B cell (primary cell): ENCODE measurements around the gene LRCH2.

Source experiments
- CTCF ChIP-seq: fragments of 200-600 bp; IDR thresholded peaks from one replicate; pipeline ENCODE4 v1.8.0; 2022; ENCODE audit warnings: antibody characterized with exemption, mild to moderate bottlenecking
- EZH2 ChIP-seq: IDR thresholded peaks from 2 replicates; pipeline ENCODE4 v1.6.1; 2012; ENCODE audit warnings: borderline replicate concordance, low read depth, mild to moderate bottlenecking, moderate library complexity, low read length; ENCODE audit not compliant: insufficient read depth, poor library complexity, severe bottlenecking

- TF ChIP-seq CTCF: no peak
- TF ChIP-seq EZH2: no peak
Observed at GRCh38 chrX:115138040-115138439, 95.9 kb downstream of the LRCH2 start.
